Esophagus muscularis mucosa (tissue), 3 donors: ENCODE results near the gene BICD1.

Source experiments
- POLR2A ChIP-seq: fragments of 450-650 bp; IDR thresholded peaks from one replicate; pipeline ENCODE4 v1.6.1; 2017; ENCODE audit warnings: antibody characterized with exemption, moderate library complexity, mild to moderate bottlenecking, low read depth
- TF ChIP-seq, protein P1 (sequence below), 3 experiments: fragments of 200-600 bp in 2 of 3; fragments of 450-650 bp in 1 of 3; sonication (generic) in 2 of 3; IDR thresholded peaks; one replicate each; pipeline ENCODE4 v1.5.1; 2017 to 2019; ENCODE audit warnings: antibody characterized with exemption in 3 of 3, mild to moderate bottlenecking in 2 of 3, moderate library complexity in 1 of 3

DNA sequence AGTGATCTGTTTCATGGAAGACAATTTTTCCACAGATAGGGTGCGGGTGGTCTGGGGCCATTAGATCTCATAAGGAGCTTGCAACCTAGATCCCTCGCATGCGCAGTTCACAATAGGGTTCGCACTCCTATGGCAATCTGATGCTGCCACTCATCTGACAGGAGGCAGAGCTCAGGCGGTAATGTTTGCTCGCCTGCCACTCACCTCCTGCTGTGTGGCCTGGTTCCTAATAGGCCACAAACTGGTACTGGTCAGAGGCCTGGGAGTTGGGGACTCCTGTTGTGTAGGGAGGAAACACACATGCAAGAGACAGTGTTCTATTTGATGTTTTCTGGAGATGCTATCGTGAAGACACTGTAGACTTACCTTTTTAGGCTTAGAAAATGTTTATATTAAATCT is 215.7 kb downstream of the BICD1 start:
- TF ChIP-seq, protein P1, sequence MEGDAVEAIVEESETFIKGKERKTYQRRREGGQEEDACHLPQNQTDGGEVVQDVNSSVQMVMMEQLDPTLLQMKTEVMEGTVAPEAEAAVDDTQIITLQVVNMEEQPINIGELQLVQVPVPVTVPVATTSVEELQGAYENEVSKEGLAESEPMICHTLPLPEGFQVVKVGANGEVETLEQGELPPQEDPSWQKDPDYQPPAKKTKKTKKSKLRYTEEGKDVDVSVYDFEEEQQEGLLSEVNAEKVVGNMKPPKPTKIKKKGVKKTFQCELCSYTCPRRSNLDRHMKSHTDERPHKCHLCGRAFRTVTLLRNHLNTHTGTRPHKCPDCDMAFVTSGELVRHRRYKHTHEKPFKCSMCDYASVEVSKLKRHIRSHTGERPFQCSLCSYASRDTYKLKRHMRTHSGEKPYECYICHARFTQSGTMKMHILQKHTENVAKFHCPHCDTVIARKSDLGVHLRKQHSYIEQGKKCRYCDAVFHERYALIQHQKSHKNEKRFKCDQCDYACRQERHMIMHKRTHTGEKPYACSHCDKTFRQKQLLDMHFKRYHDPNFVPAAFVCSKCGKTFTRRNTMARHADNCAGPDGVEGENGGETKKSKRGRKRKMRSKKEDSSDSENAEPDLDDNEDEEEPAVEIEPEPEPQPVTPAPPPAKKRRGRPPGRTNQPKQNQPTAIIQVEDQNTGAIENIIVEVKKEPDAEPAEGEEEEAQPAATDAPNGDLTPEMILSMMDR (IDR thresholded peaks at IDR 0.05): no peak
- TF ChIP-seq POLR2A: no peak
